Trophoblast cell (in vitro differentiated cells and primary cell): Measurements from ENCODE around the gene CHERP.
"Not testable (repeated sequence)": the region's sequence is repeated elsewhere in the genome, so short reads cannot be mapped to it uniquely, and the experiment has no call there.

Source experiments
- DNase-seq, 2 donors: peaks; one replicate each; pipeline ENCODE4 v3.0.0-alpha.2; 2016
- H2AFZ ChIP-seq: 2 replicates; pipeline ENCODE4 v1.6.1; 2013; ENCODE audit warnings: low read length, moderate library complexity, mild to moderate bottlenecking; ENCODE audit not compliant: insufficient read depth, poor library complexity
- H2AK5ac ChIP-seq: 2 replicates; pipeline ENCODE4 v1.6.1; 2013; ENCODE audit warnings: mild to moderate bottlenecking, low read length
- H2BK120ac ChIP-seq: 2 replicates; pipeline ENCODE4 v1.6.1; 2013; ENCODE audit warnings: low read length, mild to moderate bottlenecking, moderate library complexity; ENCODE audit not compliant: insufficient read depth, poor library complexity
- H2BK12ac ChIP-seq: 2 replicates; pipeline ENCODE4 v1.6.1; 2013; ENCODE audit warnings: mild to moderate bottlenecking, low read length, moderate library complexity
- H2BK5ac ChIP-seq: 2 replicates; pipeline ENCODE4 v1.6.1; 2013; ENCODE audit warnings: low read length, low read depth, moderate library complexity, mild to moderate bottlenecking; ENCODE audit not compliant: poor library complexity
- H3K14ac ChIP-seq: 2 replicates; pipeline ENCODE4 v1.6.1; 2013; ENCODE audit warnings: mild to moderate bottlenecking, low read length
- H3K18ac ChIP-seq: 2 replicates; pipeline ENCODE4 v1.6.1; 2013; ENCODE audit warnings: mild to moderate bottlenecking, low read length
- H3K23ac ChIP-seq: 2 replicates; pipeline ENCODE4 v1.6.1; 2013; ENCODE audit warnings: low read length
- H3K27ac ChIP-seq: 2 replicates; pipeline ENCODE4 v1.5.1; 2013; ENCODE audit warnings: low read depth, mild to moderate bottlenecking, inconsistent platforms, low read length, moderate library complexity
- H3K27me3 ChIP-seq: 2 replicates; pipeline ENCODE4 v1.6.1; 2013; ENCODE audit warnings: inconsistent platforms, mild to moderate bottlenecking, low read length, moderate library complexity; ENCODE audit not compliant: insufficient read depth
- H3K36me3 ChIP-seq, 2 experiments: 1 replicate in 1 of 2; 2 replicates in 1 of 2; pipeline ENCODE4 v1.6.1; 2013; ENCODE audit warnings: low read length in 2 of 2, mild to moderate bottlenecking in 2 of 2, moderate library complexity in 1 of 2; ENCODE audit not compliant: insufficient read depth in 2 of 2, control insufficient read depth in 1 of 2
- H3K4ac ChIP-seq: 2 replicates; pipeline ENCODE4 v1.6.1; 2013; ENCODE audit warnings: low read depth, mild to moderate bottlenecking, low read length, moderate library complexity
- H3K4me1 ChIP-seq, 2 experiments: 1 replicate in 1 of 2; 2 replicates in 1 of 2; pipeline ENCODE4 v1.6.1; 2013; ENCODE audit warnings: low read length in 2 of 2, mild to moderate bottlenecking in 2 of 2, moderate library complexity in 1 of 2; ENCODE audit not compliant: insufficient read depth in 2 of 2, control insufficient read depth in 1 of 2
- H3K4me2 ChIP-seq: 2 replicates; pipeline ENCODE4 v1.6.1; 2013; ENCODE audit warnings: inconsistent platforms, mild to moderate bottlenecking, low read length, moderate library complexity
- H3K4me3 ChIP-seq: 2 replicates; pipeline ENCODE4 v1.5.1; 2013; ENCODE audit warnings: mild to moderate bottlenecking, low read depth, low read length, inconsistent platforms
- H3K79me1 ChIP-seq: one replicate; pipeline ENCODE4 v1.6.1; 2013; ENCODE audit warnings: low read length
- H3K79me2 ChIP-seq: 2 replicates; pipeline ENCODE4 v1.6.1; 2013; ENCODE audit warnings: low read length, mild to moderate bottlenecking; ENCODE audit not compliant: control insufficient read depth, insufficient read depth, poor library complexity
- H3K9ac ChIP-seq: 2 replicates; pipeline ENCODE4 v1.6.1; 2013; ENCODE audit warnings: mild to moderate bottlenecking, low read length
- H3K9me3 ChIP-seq: 2 replicates; pipeline ENCODE4 v1.6.1; 2013; ENCODE audit warnings: low read depth, mild to moderate bottlenecking, control low read depth, inconsistent platforms, low read length; ENCODE audit not compliant: insufficient read depth
- H4K12ac ChIP-seq: 2 replicates; pipeline ENCODE4 v1.6.1; 2013; ENCODE audit warnings: low read depth, mild to moderate bottlenecking, low read length, moderate library complexity
- H4K8ac ChIP-seq: 2 replicates; pipeline ENCODE4 v1.6.1; 2013; ENCODE audit warnings: low read depth, mild to moderate bottlenecking, low read length, moderate library complexity
- H4K91ac ChIP-seq: one replicate; pipeline ENCODE4 v1.6.1; 2013; ENCODE audit warnings: low read depth, mild to moderate bottlenecking, low read length, moderate library complexity
- WGBS: extraction: QIAGEN DNeasy Blood & Tissue Kit; methylation state at CpG from one replicate; pipeline ENCODE4 v1.1.7; 2013; ENCODE audit warnings: missing lambda C conversion rate; ENCODE audit not compliant: insufficient read length, insufficient coverage; ENCODE audit errors: extremely low coverage; 5-methylcytosine and 5-hydroxymethylcytosine counted together

Gene CHERP

DNA sequence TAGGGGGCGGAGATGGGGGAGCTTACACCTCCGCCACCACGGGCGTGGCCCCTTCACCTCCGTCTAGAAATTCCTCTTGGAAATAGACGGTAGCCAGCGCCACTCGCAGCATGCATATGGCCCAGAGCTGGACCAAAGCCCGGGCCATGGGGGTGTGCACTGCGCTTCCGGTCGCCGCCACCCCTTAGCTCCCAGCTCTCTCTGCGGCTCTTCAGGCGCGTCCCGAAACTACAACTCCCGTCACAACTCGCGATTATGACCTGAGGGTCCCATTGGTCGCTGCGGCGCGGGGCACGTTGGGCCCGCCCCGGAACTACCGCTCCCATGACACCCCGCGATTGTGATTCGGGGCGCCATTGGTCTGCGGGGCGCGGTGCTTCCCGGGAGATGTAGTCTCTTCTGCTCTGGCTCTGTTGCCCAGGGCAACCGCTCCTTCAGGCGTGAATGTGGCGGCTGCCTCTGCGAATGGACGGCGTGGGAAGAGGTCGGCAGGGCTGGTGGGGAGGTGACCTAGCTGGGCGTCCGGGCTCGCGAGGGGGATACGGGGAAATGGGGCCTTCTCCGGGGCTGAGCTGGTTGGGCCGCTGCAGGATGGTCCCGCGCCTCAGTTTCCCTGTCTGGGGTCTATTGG is 46.1 kb downstream of the CHERP start, which contains the start of the genes C19orf44 and CALR3:
TSS of gene C19orf44 (plus strand) at position 413 of the 631 bp plus-strand sequence. CDS start 4,399 bp downstream, outside the sequence.
TSS of gene CALR3 (minus strand) at position 186 of the 631 bp plus-strand sequence. CDS start at position 148, 38 bp downstream.
- Histone ChIP-seq H3K4me1 (peaks cover 2 to 5% of the 10 kb centered on the region in 2 experiments), H2BK12ac (no peak within 1 kb of the TSS), H2BK5ac (peak within 1 kb of the TSS; percentile 60), H3K14ac (peak within 1 kb of the TSS; percentile 94), H3K23ac (no peak within 1 kb of the TSS), H2AFZ (peak within 1 kb of the TSS; percentile 94), H3K4ac (peak within 1 kb of the TSS; percentile 88), H4K8ac (peak within 1 kb of the TSS; percentile 99), H3K9me3 (peaks cover 2% of the 10 kb centered on the region), H3K4me3 (peak within 1 kb of the TSS; percentile 81), H3K79me1 (peaks cover 6% of the 10 kb centered on the region), H3K4me2 (peak within 1 kb of the TSS; percentile 97), H3K27me3 (no peaks in the 10 kb centered on the region), H4K12ac (peak within 1 kb of the TSS; percentile 98), H3K9ac (peak within 1 kb of the TSS; percentile 91), H3K18ac (peak within 1 kb of the TSS; percentile 81), H2BK120ac (peak within 1 kb of the TSS; percentile 71), H2AK5ac (peak within 1 kb of the TSS; percentile 45), H4K91ac (peak within 1 kb of the TSS; percentile 92), H3K27ac (peak within 1 kb of the TSS; percentile 22), H3K36me3 (peaks cover 0 to 3% of the 10 kb centered on the region in 2 experiments), H3K79me2 (peaks cover 6% of the 10 kb centered on the region)
- peak; percentile 100 for DNase-seq
- WGBS: no CpG with 5 or more reads among the region's 52 CpGs

DNA sequence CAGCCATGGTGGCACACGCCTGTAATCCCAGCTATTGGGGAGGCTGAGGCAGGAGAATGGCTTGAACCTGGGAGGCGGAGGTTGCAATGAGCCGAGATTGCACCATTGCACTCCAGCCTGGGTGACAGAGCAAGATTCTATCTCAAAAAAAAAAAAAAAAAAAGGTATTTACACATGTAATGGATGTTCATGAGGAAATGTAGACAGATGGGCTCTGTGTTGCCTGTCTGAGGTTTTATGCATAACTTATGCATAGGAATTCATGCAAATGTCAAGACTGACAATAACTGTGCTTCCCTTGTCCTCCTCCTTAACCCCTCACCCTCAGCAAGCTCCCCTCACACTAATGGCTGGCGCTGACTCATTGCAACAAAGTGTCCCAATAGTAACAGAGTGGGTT is 55.8 kb downstream of the CHERP start:
- H4K8ac ChIP-seq, H2BK12ac ChIP-seq, H2AK5ac ChIP-seq, H3K4me2 ChIP-seq, H3K23ac ChIP-seq, H3K36me3 ChIP-seq, H3K27me3 ChIP-seq, H3K18ac ChIP-seq, H2BK5ac ChIP-seq, H3K79me1 ChIP-seq, H4K91ac ChIP-seq, H3K4me3 ChIP-seq, H3K9ac ChIP-seq, H3K27ac ChIP-seq, H3K4ac ChIP-seq, H2BK120ac ChIP-seq, H3K14ac ChIP-seq, H2AFZ ChIP-seq, H4K12ac ChIP-seq, H3K9me3 ChIP-seq, H3K4me1 ChIP-seq, H3K79me2 ChIP-seq: not testable (repeated sequence)
- no CpG with 5 or more reads among the region's 4 CpGs for WGBS
- peak; percentile 48 to 83 for DNase-seq

DNA sequence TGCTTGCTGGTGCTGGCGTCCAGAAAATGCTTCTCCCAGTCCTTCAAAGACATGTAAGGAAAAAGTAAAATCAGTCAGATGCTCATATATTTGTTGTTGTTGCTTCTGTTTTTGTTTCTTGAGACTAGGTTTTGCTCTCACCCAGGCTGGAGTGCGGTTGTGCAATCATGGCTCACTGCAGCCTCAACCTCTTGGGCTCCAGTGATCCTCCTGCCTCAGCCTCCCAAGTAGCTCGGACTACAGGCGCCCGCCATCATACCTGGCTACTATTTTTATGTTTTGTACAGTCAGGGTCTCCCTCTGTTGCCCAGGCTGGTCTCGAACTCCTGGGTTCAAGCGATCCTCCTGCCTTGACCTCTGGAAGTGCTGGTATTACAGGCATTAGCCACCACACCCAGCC is 59.5 kb downstream of the CHERP start:
- H3K4me1 ChIP-seq: no peaks in the 10 kb centered on the region
- H3K36me3 ChIP-seq: no peaks in the 10 kb centered on the region
- no peak overlapping the region for H4K12ac ChIP-seq
- no peak overlapping the region for H3K4ac ChIP-seq
- no peak overlapping the region for H3K4me2 ChIP-seq
- WGBS: no CpG with 5 or more reads among the region's 7 CpGs
- H4K8ac ChIP-seq: no peak overlapping the region
- DNase-seq: no peak
- no peak overlapping the region for H2AFZ ChIP-seq
- H3K23ac ChIP-seq: no peak overlapping the region
- H2BK5ac ChIP-seq: no peak overlapping the region
- no peak overlapping the region for H3K9ac ChIP-seq
- H3K9me3 ChIP-seq: no peaks in the 10 kb centered on the region
- no peak overlapping the region for H3K18ac ChIP-seq
- H4K91ac ChIP-seq: no peak overlapping the region
- H3K14ac ChIP-seq: no peak overlapping the region
- H2BK12ac ChIP-seq: no peak overlapping the region
- no peaks in the 10 kb centered on the region for H3K27me3 ChIP-seq
- no peak overlapping the region for H2BK120ac ChIP-seq
- no peak overlapping the region for H3K27ac ChIP-seq
- H2AK5ac ChIP-seq: no peak overlapping the region
- no peaks in the 10 kb centered on the region for H3K79me2 ChIP-seq
- H3K79me1 ChIP-seq: no peaks in the 10 kb centered on the region
- no peak overlapping the region for H3K4me3 ChIP-seq

DNA sequence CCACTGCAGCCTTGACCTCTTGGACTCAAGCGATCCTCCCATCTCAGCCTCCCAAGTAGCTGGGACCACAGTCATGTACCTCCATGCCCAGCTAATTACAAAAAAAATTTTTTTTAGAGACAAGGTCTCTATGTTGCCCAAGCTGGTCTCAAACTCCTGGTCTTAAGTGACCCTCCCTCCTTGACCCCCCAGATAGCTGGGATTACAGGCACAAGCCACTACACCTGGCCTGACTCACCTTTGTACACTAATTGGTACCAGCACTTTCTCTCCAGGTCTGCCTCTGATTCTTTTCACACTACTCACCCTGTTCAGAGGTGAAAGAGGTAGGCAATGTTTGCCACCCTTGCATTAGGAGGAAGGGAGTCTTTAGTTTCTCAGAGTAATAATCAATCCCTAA is 64.9 kb downstream of the CHERP start:
- no peak overlapping the region for H4K12ac ChIP-seq
- no peak overlapping the region for H3K23ac ChIP-seq
- WGBS: no CpG with 5 or more reads among the region's 1 CpG
- no peak overlapping the region for H2BK120ac ChIP-seq
- no peak overlapping the region for H3K14ac ChIP-seq
- H4K8ac ChIP-seq: no peak overlapping the region
- H3K36me3 ChIP-seq: no peaks in the 10 kb centered on the region
- no peaks in the 10 kb centered on the region for H3K9me3 ChIP-seq
- H3K27ac ChIP-seq: no peak overlapping the region
- no peak overlapping the region for H2AFZ ChIP-seq
- H3K4me3 ChIP-seq: no peak overlapping the region
- peaks cover under 1 to 6% of the 10 kb centered on the region in 2 experiments for H3K4me1 ChIP-seq
- H3K18ac ChIP-seq: no peak overlapping the region
- H2AK5ac ChIP-seq: no peak overlapping the region
- peaks cover under 1% of the 10 kb centered on the region for H3K79me1 ChIP-seq
- H2BK5ac ChIP-seq: no peak overlapping the region
- H3K79me2 ChIP-seq: peaks cover under 1% of the 10 kb centered on the region
- peak; percentile 94 to 96 for DNase-seq
- H3K4ac ChIP-seq: no peak overlapping the region
- no peak overlapping the region for H3K9ac ChIP-seq
- H3K27me3 ChIP-seq: no peaks in the 10 kb centered on the region
- H3K4me2 ChIP-seq: no peak overlapping the region
- H2BK12ac ChIP-seq: no peak overlapping the region
- H4K91ac ChIP-seq: no peak overlapping the region
